Measurements from ENCODE around the gene LSAMP. TPM values are rescaled to one million over a fixed set of nuclear protein-coding genes. Genes with fewer than 3 reads are reported as not detected.

The LSAMP gene
- total RNA-seq, 1 experiment from 2014 or later = 10.1 TPM

DNA sequence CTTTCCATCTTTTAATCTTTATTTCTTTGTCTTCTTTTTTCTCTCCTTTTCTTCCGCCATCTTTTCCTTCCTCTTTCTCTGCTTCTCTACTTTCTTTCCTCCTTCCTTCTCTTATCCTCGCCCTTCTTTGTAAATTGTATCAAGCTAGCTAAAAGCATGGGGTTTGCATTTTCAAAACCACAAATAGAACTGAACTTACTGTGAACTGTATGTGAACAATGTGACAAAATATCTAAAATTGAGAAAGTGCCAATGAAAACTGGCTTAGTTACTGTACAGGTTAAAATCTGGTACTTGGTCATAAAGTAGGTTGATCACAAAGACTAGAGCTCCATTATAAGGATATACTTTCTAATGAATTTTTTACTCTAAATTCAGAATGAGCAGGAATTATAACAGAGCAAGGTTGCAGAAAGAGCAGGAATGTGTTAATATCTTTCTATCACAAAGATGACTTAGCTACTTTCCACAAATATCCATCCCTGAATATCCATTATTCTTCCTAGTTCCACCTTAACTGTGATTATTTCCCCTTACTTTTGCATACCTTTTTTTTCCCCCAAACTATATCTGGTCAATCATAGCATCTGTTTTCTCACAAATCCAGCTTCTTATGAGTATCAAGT is 122.4 kb downstream of the LSAMP start:
- CTCF ChIA-PET = no interaction called here
- Histone ChIP-seq H3K4me3 (ENCODE audit: low read depth, low read length, poor library complexity, severe bottlenecking) (no peak overlapping the region), H3K4me1 (ENCODE audit: insufficient read depth, low read length, poor library complexity, severe bottlenecking) (no peaks in the 10 kb centered on the region), H3K27me3 (replicated peaks; ENCODE audit: insufficient read depth, low read depth, low read length, poor library complexity) (no peaks in the 10 kb centered on the region), H3K27ac (ENCODE audit: low read depth, low read length, poor library complexity, severe bottlenecking) (no peak overlapping the region), H3K36me3 (ENCODE audit: insufficient read depth, low read length, poor library complexity, severe bottlenecking) (no peaks in the 10 kb centered on the region), H3K9me3 (ENCODE audit: low read depth, low read length, poor library complexity, severe bottlenecking) (no peaks in the 10 kb centered on the region)
- POLR2A ChIA-PET (ENCODE audit: low non-redundant PET) = no interaction called here
- no peak for DNase-seq (ENCODE audit: low spot score)
- intact Hi-C loops (cut with micrococcal nuclease; ENCODE audit: unreplicated experiment) = no loop called here
- TF ChIP-seq, protein P1, sequence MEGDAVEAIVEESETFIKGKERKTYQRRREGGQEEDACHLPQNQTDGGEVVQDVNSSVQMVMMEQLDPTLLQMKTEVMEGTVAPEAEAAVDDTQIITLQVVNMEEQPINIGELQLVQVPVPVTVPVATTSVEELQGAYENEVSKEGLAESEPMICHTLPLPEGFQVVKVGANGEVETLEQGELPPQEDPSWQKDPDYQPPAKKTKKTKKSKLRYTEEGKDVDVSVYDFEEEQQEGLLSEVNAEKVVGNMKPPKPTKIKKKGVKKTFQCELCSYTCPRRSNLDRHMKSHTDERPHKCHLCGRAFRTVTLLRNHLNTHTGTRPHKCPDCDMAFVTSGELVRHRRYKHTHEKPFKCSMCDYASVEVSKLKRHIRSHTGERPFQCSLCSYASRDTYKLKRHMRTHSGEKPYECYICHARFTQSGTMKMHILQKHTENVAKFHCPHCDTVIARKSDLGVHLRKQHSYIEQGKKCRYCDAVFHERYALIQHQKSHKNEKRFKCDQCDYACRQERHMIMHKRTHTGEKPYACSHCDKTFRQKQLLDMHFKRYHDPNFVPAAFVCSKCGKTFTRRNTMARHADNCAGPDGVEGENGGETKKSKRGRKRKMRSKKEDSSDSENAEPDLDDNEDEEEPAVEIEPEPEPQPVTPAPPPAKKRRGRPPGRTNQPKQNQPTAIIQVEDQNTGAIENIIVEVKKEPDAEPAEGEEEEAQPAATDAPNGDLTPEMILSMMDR (conservative IDR thresholded peaks at IDR 0.05; ENCODE audit: low read depth, low read length) = no peak
- no peak for TF ChIP-seq EZH2 (IDR thresholded peaks at IDR 0.05; ENCODE audit: borderline replicate concordance, low read depth, low read length, poor library complexity, severe bottlenecking)
- no TSS peak for BruUV-seq (replicated peaks)

- CTCF ChIA-PET = no interaction called here
- no TSS peak for BruUV-seq (replicated peaks)
- intact Hi-C loops (cut with micrococcal nuclease; ENCODE audit: unreplicated experiment) = no loop called here
- Histone ChIP-seq H3K4me3 (ENCODE audit: low read depth, low read length, poor library complexity, severe bottlenecking) (no peak overlapping the region), H3K27me3 (replicated peaks; ENCODE audit: insufficient read depth, low read depth, low read length, poor library complexity) (no peaks in the 10 kb centered on the region), H3K27ac (ENCODE audit: low read depth, low read length, poor library complexity, severe bottlenecking) (no peak overlapping the region), H3K36me3 (ENCODE audit: insufficient read depth, low read length, poor library complexity, severe bottlenecking) (no peaks in the 10 kb centered on the region), H3K9me3 (ENCODE audit: low read depth, low read length, poor library complexity, severe bottlenecking) (no peaks in the 10 kb centered on the region), H3K4me1 (ENCODE audit: insufficient read depth, low read length, poor library complexity, severe bottlenecking) (no peaks in the 10 kb centered on the region)
- DNase-seq (ENCODE audit: low spot score) = no peak
- TF ChIP-seq, protein P1 (conservative IDR thresholded peaks at IDR 0.05; ENCODE audit: low read depth, low read length) = no peak
- TF ChIP-seq EZH2 (IDR thresholded peaks at IDR 0.05; ENCODE audit: borderline replicate concordance, low read depth, low read length, poor library complexity, severe bottlenecking) = no peak
- POLR2A ChIA-PET (ENCODE audit: low non-redundant PET) = no interaction called here
Measured at GRCh38 chr3:116318370-116318769, 126.9 kb downstream of the LSAMP start.

DNA sequence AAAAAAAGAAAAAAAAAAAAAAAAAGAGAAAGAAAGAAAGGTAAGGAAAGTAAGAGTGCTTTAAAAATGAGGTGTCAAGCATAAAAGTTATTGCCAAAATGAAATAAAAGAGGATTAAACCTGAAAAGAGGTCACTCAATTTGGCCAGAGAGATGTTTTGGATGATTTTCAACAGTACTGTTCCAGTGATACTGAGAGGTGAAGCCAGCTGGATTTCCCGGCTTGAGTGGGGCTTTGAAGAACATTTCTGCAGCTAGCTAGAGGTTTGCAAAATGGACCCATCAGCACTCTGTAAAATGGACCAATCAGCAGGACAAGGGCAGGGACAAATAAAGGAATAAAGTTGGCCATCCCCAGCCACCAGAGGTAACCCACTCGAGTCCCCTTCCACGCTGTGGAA is 128.5 kb downstream of the LSAMP start:
- DNase-seq (ENCODE audit: low spot score) = no peak
- intact Hi-C loops (cut with micrococcal nuclease; ENCODE audit: unreplicated experiment) = no loop called here
- no peaks in the 10 kb centered on the region for H3K4me1 ChIP-seq (ENCODE audit: insufficient read depth, low read length, poor library complexity, severe bottlenecking)
- H3K27ac ChIP-seq (ENCODE audit: low read depth, low read length, poor library complexity, severe bottlenecking) = no peak overlapping the region
- BruUV-seq (replicated peaks) = no TSS peak
- H3K36me3 ChIP-seq (ENCODE audit: insufficient read depth, low read length, poor library complexity, severe bottlenecking) = no peaks in the 10 kb centered on the region
- no peaks in the 10 kb centered on the region for H3K9me3 ChIP-seq (ENCODE audit: low read depth, low read length, poor library complexity, severe bottlenecking)
- ChIA-PET CTCF (no interaction called here), POLR2A (ENCODE audit: low non-redundant PET) (no interaction called here)
- no peaks in the 10 kb centered on the region for H3K27me3 ChIP-seq (replicated peaks; ENCODE audit: insufficient read depth, low read depth, low read length, poor library complexity)
- H3K4me3 ChIP-seq (ENCODE audit: low read depth, low read length, poor library complexity, severe bottlenecking) = no peak overlapping the region
- TF ChIP-seq, protein P1 (conservative IDR thresholded peaks at IDR 0.05; ENCODE audit: low read depth, low read length) = no peak
- TF ChIP-seq EZH2 (IDR thresholded peaks at IDR 0.05; ENCODE audit: borderline replicate concordance, low read depth, low read length, poor library complexity, severe bottlenecking) = no peak

Data from A673 (cell line).